HepG2 (cell line): ENCODE data around the gene OPRL1. TPM values are rescaled to one million over a fixed set of nuclear protein-coding genes. Genes with fewer than 3 reads are reported as not detected.

Experiments
- CENPX ChIP-seq: sonication (generic); formaldehyde crosslinking; IDR thresholded peaks from 2 replicates; pipeline ENCODE4 v1.9.0; 2021; ENCODE audit warnings: mild to moderate bottlenecking, missing genetic modification reagents, moderate library complexity
- FOXK2 ChIP-seq: fragments of 450-650 bp; IDR thresholded peaks from 2 replicates; pipeline ENCODE4 v1.6.1; 2016
- HMG20A ChIP-seq: IDR thresholded peaks from 2 replicates; pipeline ENCODE4 v1.6.1; 2016; ENCODE audit warnings: borderline replicate concordance
- JUND ChIP-seq: sonication (generic); formaldehyde crosslinking; IDR thresholded peaks from 2 replicates; pipeline ENCODE4 v1.8.0; 2022; ENCODE audit warnings: mild to moderate bottlenecking, missing genetic modification reagents
- KAT2B ChIP-seq: fragments of 150-350 bp; IDR thresholded peaks from 2 replicates; pipeline ENCODE4 v1.6.1; 2014; ENCODE audit warnings: low read depth, low read length, borderline replicate concordance
- KDM6A ChIP-seq: IDR thresholded peaks from 2 replicates; pipeline ENCODE4 v1.6.1; 2016; ENCODE audit warnings: low read depth
- KLF11 ChIP-seq: IDR thresholded peaks from 2 replicates; pipeline ENCODE4 v1.6.1; 2016; ENCODE audit warnings: missing compliant biosample characterization
- KLF12 ChIP-seq: sonication (generic); formaldehyde crosslinking; IDR thresholded peaks from 2 replicates; pipeline ENCODE4 v1.4.0; 2020; ENCODE audit warnings: missing genetic modification reagents, borderline replicate concordance
- KLF6 ChIP-seq: IDR thresholded peaks from 2 replicates; pipeline ENCODE4 v1.8.0; 2016; ENCODE audit warnings: missing biosample characterization, missing genetic modification reagents
- MXD4 ChIP-seq: IDR thresholded peaks from 2 replicates; pipeline ENCODE4 v1.6.1; 2016; ENCODE audit warnings: mild to moderate bottlenecking, missing biosample characterization, missing genetic modification reagents
- MXI1 ChIP-seq: IDR thresholded peaks from 3 replicates; pipeline ENCODE4 v1.6.1; 2012; ENCODE audit warnings: low read depth, low read length, inconsistent platforms, borderline replicate concordance
- NCOA1 ChIP-seq: sonication (generic); formaldehyde crosslinking; IDR thresholded peaks from 2 replicates; pipeline ENCODE4 v1.9.0; 2021; ENCODE audit warnings: missing genetic modification reagents
- PAX8 ChIP-seq: sonication (generic); formaldehyde crosslinking; IDR thresholded peaks from 2 replicates; pipeline ENCODE4 v1.8.0; 2022; ENCODE audit warnings: mild to moderate bottlenecking, missing genetic modification reagents, borderline replicate concordance
- PHF21A ChIP-seq: sonication (generic); formaldehyde crosslinking; IDR thresholded peaks from 2 replicates; pipeline ENCODE4 v1.5.0; 2020; ENCODE audit warnings: mild to moderate bottlenecking, missing genetic modification reagents
- POLR2A ChIP-seq, 2 experiments: IDR thresholded peaks; 2 replicates each; pipeline ENCODE4 v1.6.1; 2011; ENCODE audit warnings: low read depth in 2 of 2, low read length in 2 of 2, mild to moderate bottlenecking in 1 of 2, moderate library complexity in 1 of 2; ENCODE audit not compliant: insufficient read depth in 1 of 2
- RORA ChIP-seq: sonication (generic); formaldehyde crosslinking; IDR thresholded peaks from 2 replicates; pipeline ENCODE4 v1.5.0; 2020; ENCODE audit warnings: mild to moderate bottlenecking, missing genetic modification reagents, moderate library complexity
- SP2 ChIP-seq: sonication (generic); formaldehyde crosslinking; IDR thresholded peaks from 2 replicates; pipeline ENCODE4 v1.5.1; 2020; ENCODE audit warnings: mild to moderate bottlenecking, missing genetic modification reagents
- SP4 ChIP-seq: sonication (generic); formaldehyde crosslinking; IDR thresholded peaks from 2 replicates; pipeline ENCODE4 v1.8.1; 2023; ENCODE audit warnings: mild to moderate bottlenecking, missing genetic modification reagents
- SUZ12 ChIP-seq: fragments of 150-350 bp; IDR thresholded peaks from 2 replicates; pipeline ENCODE4 v1.6.1; 2014; ENCODE audit warnings: low read depth, low read length
- ZNF160 ChIP-seq: sonication (generic); formaldehyde crosslinking; IDR thresholded peaks from 2 replicates; pipeline ENCODE4 v1.8.0; 2022; ENCODE audit warnings: mild to moderate bottlenecking, inconsistent platforms, missing genetic modification reagents
- ZNF224 ChIP-seq: sonication (generic); formaldehyde crosslinking; IDR thresholded peaks from 2 replicates; pipeline ENCODE4 v1.5.0; 2020; ENCODE audit warnings: mild to moderate bottlenecking, missing genetic modification reagents
- ZNF329 ChIP-seq: sonication (generic); formaldehyde crosslinking; IDR thresholded peaks from 2 replicates; pipeline ENCODE4 v1.9.0; 2021; ENCODE audit warnings: low read depth, mild to moderate bottlenecking, missing genetic modification reagents
- ZNF362 ChIP-seq: sonication (generic); formaldehyde crosslinking; IDR thresholded peaks from 2 replicates; pipeline ENCODE4 v1.4.0; 2020; ENCODE audit warnings: missing genetic modification reagents, mild to moderate bottlenecking, borderline replicate concordance
- ZNF768 ChIP-seq: sonication (generic); formaldehyde crosslinking; IDR thresholded peaks from 2 replicates; pipeline ENCODE4 v1.4.0; 2020; ENCODE audit warnings: missing genetic modification reagents
- ZNF790 ChIP-seq: sonication (generic); formaldehyde crosslinking; IDR thresholded peaks from 2 replicates; pipeline ENCODE4 v1.8.0; 2022; ENCODE audit warnings: missing genetic modification reagents, mild to moderate bottlenecking, borderline replicate concordance
- ZNF839 ChIP-seq: sonication (generic); formaldehyde crosslinking; IDR thresholded peaks from 2 replicates; pipeline ENCODE4 v1.4.0; 2020; ENCODE audit warnings: missing genetic modification reagents, mild to moderate bottlenecking, borderline replicate concordance
- polyA plus RNA-seq, 8 experiments: library from polyadenylated mRNA; depleted of rRNA in 3 of 8; stranded (reverse) in 7 of 8; unstranded in 1 of 8; fragments of >200 nt; fragmentation: Illumina TruSeq in 4 of 8; extraction: Trizol in 4 of 8; gene quantifications; 2 replicates each; pipeline versions ENCODE4 v1.2.1 to v1.2.3, GENCODE V29; 2011 to 2016; ENCODE audit warnings: low read depth in 4 of 8, missing spikeins in 1 of 8, mixed read lengths in 1 of 8; ENCODE audit not compliant: insufficient read depth in 1 of 8
- total RNA-seq, 5 experiments: library from RNA; depleted of rRNA; stranded (reverse); fragments of >200 nt; fragmentation: Illumina TruSeq; extraction: Trizol; gene quantifications; 2 replicates each; pipeline ENCODE4 v1.2.3, GENCODE V29; 2016; ENCODE audit warnings: low read depth in 1 of 5
- TF ChIP-seq, protein P1 (sequence below): sonication (generic); formaldehyde crosslinking; IDR thresholded peaks from 2 replicates; pipeline ENCODE4 v1.4.0; 2020; ENCODE audit warnings: missing genetic modification reagents
- TF ChIP-seq, protein P2 (sequence below): sonication (generic); formaldehyde crosslinking; IDR thresholded peaks from 2 replicates; pipeline ENCODE4 v1.8.1; 2022; ENCODE audit warnings: mild to moderate bottlenecking, missing genetic modification reagents

The OPRL1 gene
- total and polyA plus RNA-seq, 2 of the 13 experiments (the other 11 are each of a cell fraction or from before 2014, with no cell fraction given): 0.35 to 0.71 TPM

DNA sequence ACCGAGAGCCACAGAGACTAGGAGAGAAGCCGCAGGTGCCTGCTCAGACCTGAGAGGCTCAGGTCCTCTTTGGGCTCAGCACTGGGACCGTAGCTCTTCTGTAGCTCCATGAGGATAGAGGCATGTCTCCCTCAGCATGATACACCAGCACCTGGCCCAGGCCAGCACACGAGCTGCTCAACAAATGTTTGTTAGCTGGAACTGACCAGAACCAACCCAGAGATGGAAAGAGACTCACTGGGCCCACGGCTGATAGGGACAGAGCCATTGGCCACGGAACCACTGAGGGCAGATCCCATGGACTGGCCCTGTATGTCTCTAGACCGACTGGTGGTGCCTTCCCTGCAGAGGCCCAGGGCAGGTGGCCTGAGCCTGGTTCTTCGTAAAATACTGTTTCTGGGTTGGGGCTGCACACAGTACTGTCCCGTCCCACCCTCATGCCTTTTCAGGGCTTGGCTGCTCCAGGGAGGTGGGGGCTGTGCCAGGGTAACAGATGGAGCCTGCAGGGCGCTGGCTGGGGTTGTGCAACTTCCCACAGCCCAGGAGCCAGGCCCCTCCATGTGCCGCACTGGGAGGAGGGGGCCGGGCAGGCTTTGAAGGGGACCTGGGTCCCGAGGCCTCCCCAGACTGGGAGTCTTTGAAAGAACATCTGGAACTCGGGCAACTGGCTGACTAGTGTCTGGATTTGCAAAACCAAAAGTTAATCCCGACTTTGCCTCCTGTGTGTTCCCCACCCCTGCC lies 38.7 kb upstream of the OPRL1 start (continued):
- TF ChIP-seq, protein P1, sequence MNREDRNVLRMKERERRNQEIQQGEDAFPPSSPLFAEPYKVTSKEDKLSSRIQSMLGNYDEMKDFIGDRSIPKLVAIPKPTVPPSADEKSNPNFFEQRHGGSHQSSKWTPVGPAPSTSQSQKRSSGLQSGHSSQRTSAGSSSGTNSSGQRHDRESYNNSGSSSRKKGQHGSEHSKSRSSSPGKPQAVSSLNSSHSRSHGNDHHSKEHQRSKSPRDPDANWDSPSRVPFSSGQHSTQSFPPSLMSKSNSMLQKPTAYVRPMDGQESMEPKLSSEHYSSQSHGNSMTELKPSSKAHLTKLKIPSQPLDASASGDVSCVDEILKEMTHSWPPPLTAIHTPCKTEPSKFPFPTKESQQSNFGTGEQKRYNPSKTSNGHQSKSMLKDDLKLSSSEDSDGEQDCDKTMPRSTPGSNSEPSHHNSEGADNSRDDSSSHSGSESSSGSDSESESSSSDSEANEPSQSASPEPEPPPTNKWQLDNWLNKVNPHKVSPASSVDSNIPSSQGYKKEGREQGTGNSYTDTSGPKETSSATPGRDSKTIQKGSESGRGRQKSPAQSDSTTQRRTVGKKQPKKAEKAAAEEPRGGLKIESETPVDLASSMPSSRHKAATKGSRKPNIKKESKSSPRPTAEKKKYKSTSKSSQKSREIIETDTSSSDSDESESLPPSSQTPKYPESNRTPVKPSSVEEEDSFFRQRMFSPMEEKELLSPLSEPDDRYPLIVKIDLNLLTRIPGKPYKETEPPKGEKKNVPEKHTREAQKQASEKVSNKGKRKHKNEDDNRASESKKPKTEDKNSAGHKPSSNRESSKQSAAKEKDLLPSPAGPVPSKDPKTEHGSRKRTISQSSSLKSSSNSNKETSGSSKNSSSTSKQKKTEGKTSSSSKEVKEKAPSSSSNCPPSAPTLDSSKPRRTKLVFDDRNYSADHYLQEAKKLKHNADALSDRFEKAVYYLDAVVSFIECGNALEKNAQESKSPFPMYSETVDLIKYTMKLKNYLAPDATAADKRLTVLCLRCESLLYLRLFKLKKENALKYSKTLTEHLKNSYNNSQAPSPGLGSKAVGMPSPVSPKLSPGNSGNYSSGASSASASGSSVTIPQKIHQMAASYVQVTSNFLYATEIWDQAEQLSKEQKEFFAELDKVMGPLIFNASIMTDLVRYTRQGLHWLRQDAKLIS (CRISPR knock-in tag): no peak
- TF ChIP-seq POLR2A (IDR thresholded peaks at IDR 0.05; ENCODE audit: insufficient read depth in 1 of 2, low read depth in 2 of 2, low read length in 2 of 2): no peak; a peak in 2 of 4 replicates
- TF ChIP-seq ZNF224 (CRISPR knock-in tag): no peak
- peak; percentile 11; the same call in 1 of the 2 replicates for TF ChIP-seq ZNF790
- no peak for TF ChIP-seq KAT2B
- TF ChIP-seq MXD4 (CRISPR knock-in tag): peak; percentile 12; the same call in 1 of the 2 replicates
- TF ChIP-seq KLF11 (CRISPR knock-in tag): no peak
- TF ChIP-seq PHF21A: no peak; the same call in none of the 2 replicates
- TF ChIP-seq KLF12 (CRISPR knock-in tag): no peak
- TF ChIP-seq ZNF839: no peak
- peak; percentile 67 for TF ChIP-seq KLF6 (CRISPR knock-in tag)
- no peak for TF ChIP-seq CENPX (CRISPR knock-in tag)
- no peak for TF ChIP-seq NCOA1
- TF ChIP-seq, protein P2, sequence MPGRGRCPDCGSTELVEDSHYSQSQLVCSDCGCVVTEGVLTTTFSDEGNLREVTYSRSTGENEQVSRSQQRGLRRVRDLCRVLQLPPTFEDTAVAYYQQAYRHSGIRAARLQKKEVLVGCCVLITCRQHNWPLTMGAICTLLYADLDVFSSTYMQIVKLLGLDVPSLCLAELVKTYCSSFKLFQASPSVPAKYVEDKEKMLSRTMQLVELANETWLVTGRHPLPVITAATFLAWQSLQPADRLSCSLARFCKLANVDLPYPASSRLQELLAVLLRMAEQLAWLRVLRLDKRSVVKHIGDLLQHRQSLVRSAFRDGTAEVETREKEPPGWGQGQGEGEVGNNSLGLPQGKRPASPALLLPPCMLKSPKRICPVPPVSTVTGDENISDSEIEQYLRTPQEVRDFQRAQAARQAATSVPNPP (CRISPR knock-in tag): no peak; the same call in 1 of the 2 replicates
- TF ChIP-seq SUZ12: no peak
- TF ChIP-seq PAX8 (CRISPR knock-in tag): peak; percentile 37; the same call in 1 of the 2 replicates
- TF ChIP-seq FOXK2: no peak
- TF ChIP-seq RORA: no peak
- peak; percentile 24 for TF ChIP-seq ZNF768 (CRISPR knock-in tag)
- TF ChIP-seq JUND (CRISPR knock-in tag): no peak
- 0 out of 2 replicates have a peak, but pooled peaks have one; percentile 6 for TF ChIP-seq SP4 (CRISPR knock-in tag)
- no peak for TF ChIP-seq MXI1
- TF ChIP-seq ZNF362 (CRISPR knock-in tag): peak; percentile 38; the same call in 1 of the 2 replicates
- TF ChIP-seq ZNF329: no peak
- TF ChIP-seq SP2 (CRISPR knock-in tag): no peak
- TF ChIP-seq KDM6A (CRISPR knock-in tag): no peak; the same call in 1 of the 2 replicates
- TF ChIP-seq HMG20A: no peak
- no peak for TF ChIP-seq ZNF160
